Panc1 (cell line): ENCODE results near the gene LCN6. TPM values are rescaled to one million over a fixed set of nuclear protein-coding genes. Genes with fewer than 3 reads are reported as not detected.

ENCODE experiments used
- ATAC-seq: fragments of 200-7000 bp; cut with Tn5 transposase; 2 replicates; pipeline ENCODE4 v1.9.1; 2020; ENCODE audit warnings: mild to moderate bottlenecking, moderate library complexity
- BruUV-seq: library from RNA; stranded (reverse); fragments of 400-500 nt; replicated peaks from 2 replicates; lab custom pipeline; 2021; lab: Mats Ljungman, UMichigan
- CTCF ChIA-PET: fragments of 300-600 bp; sonication (Branson Sonifier 250); formaldehyde crosslinking; loops from one replicate; lab custom pipeline; 2022; ENCODE audit warnings: antibody characterized with exemption; lab: Charles Lee
- POLR2A ChIA-PET: fragments of 300-600 bp; sonication (Branson Sonifier 250); formaldehyde crosslinking; loops from one replicate; lab custom pipeline; 2022; ENCODE audit warnings: antibody characterized with exemption; lab: Charles Lee
- DNase-seq: peaks from one replicate; pipeline ENCODE4 v3.0.0-alpha.2; 2010; ENCODE audit warnings: low read depth, low spot score
- H3K27ac ChIP-seq: 2 replicates; pipeline ENCODE4 v1.5.1; 2011; ENCODE audit warnings: mild to moderate bottlenecking, low read length, inconsistent platforms
- H3K27me3 ChIP-seq: fragments of 200-500 bp; sonication (Bioruptor generic); 2 replicates; pipeline ENCODE4 v1.6.0; 2014; ENCODE audit warnings: low read length, inconsistent platforms; ENCODE audit not compliant: control insufficient read depth, insufficient read depth
- H3K36me3 ChIP-seq: fragments of 200-500 bp; sonication (Bioruptor generic); 2 replicates; pipeline ENCODE4 v1.5.1; 2014; ENCODE audit warnings: inconsistent platforms, mild to moderate bottlenecking, low read length, moderate library complexity; ENCODE audit not compliant: control insufficient read depth, insufficient read depth
- H3K4me1 ChIP-seq: 2 replicates; pipeline ENCODE4 v1.5.1; 2011; ENCODE audit warnings: inconsistent platforms, mild to moderate bottlenecking, low read length, moderate library complexity; ENCODE audit not compliant: control insufficient read depth, insufficient read depth
- H3K4me3 ChIP-seq, 2 experiments: 2 replicates each; pipeline ENCODE4 v1.5.1; 2011 to 2012; ENCODE audit warnings: low read depth in 2 of 2, low read length in 2 of 2, mild to moderate bottlenecking in 2 of 2, inconsistent platforms in 1 of 2, moderate library complexity in 1 of 2
- H3K9me3 ChIP-seq: fragments of 200-500 bp; sonication (Bioruptor generic); 2 replicates; pipeline ENCODE4 v1.5.1; 2014; ENCODE audit warnings: low read depth, mild to moderate bottlenecking, inconsistent platforms, low read length, moderate library complexity; ENCODE audit not compliant: control insufficient read depth, insufficient read depth
- POLR2AphosphoS5 ChIP-seq: IDR thresholded peaks from 2 replicates; pipeline ENCODE4 v1.6.1; 2012; ENCODE audit warnings: mild to moderate bottlenecking, low read depth, low read length, moderate library complexity
- REST ChIP-seq, 2 experiments: IDR thresholded peaks; 2 replicates each; pipeline ENCODE4 v1.6.1; 2011 to 2012; ENCODE audit warnings: low read depth in 2 of 2, control low read depth in 1 of 2, low read length in 1 of 2, mild to moderate bottlenecking in 1 of 2, moderate library complexity in 1 of 2; ENCODE audit not compliant: insufficient read depth in 1 of 2
- SIN3A ChIP-seq: IDR thresholded peaks from 2 replicates; pipeline ENCODE4 v1.6.1; 2012; ENCODE audit warnings: low read depth, mild to moderate bottlenecking, low read length, moderate library complexity, borderline replicate concordance; ENCODE audit not compliant: insufficient read depth
- TCF7L2 ChIP-seq: IDR thresholded peaks from 2 replicates; pipeline ENCODE4 v1.6.1; 2011; ENCODE audit warnings: mild to moderate bottlenecking, low read depth, low read length, inconsistent platforms
- in situ Hi-C: cut with HindIII; loops from 2 replicates; pipeline ENCODE4 v1.10.0; 2016; ENCODE audit warnings: low sequenced_read_pairs, low pct_unique_long_range_greater_than_20kb
- intact Hi-C: fragments of 100-400 bp; cut with micrococcal nuclease; formaldehyde crosslinking; loops from one replicate; pipeline ENCODE4 v1.10.0; 2022; ENCODE audit not compliant: unreplicated experiment
- total RNA-seq: library from RNA; stranded (reverse); gene quantifications from one replicate; pipeline ENCODE4 v1.2.1, GENCODE V29; 2021; ENCODE audit not compliant: unreplicated experiment
- TF ChIP-seq, protein P1 (sequence below): fragments of 450-650 bp; IDR thresholded peaks from 2 replicates; pipeline ENCODE4 v1.5.1; 2017; ENCODE audit warnings: mild to moderate bottlenecking

Gene LCN6
- total RNA-seq, 1 experiment from 2014 or later = not detected

GRCh38 chr9:136700959-136701667 is 47.2 kb downstream of the LCN6 start:
- POLR2A ChIA-PET = no interaction called here
- intact Hi-C loops = no loop called here

GRCh38 chr9:136700304-136700703 is 48.0 kb downstream of the LCN6 start:
- TF ChIP-seq SIN3A = no peak
- TF ChIP-seq REST (IDR thresholded peaks at IDR 0.05; ENCODE audit: insufficient read depth in 1 of 2, low read depth in 2 of 2, low read length in 1 of 2) = no peak
- TF ChIP-seq, protein P1, sequence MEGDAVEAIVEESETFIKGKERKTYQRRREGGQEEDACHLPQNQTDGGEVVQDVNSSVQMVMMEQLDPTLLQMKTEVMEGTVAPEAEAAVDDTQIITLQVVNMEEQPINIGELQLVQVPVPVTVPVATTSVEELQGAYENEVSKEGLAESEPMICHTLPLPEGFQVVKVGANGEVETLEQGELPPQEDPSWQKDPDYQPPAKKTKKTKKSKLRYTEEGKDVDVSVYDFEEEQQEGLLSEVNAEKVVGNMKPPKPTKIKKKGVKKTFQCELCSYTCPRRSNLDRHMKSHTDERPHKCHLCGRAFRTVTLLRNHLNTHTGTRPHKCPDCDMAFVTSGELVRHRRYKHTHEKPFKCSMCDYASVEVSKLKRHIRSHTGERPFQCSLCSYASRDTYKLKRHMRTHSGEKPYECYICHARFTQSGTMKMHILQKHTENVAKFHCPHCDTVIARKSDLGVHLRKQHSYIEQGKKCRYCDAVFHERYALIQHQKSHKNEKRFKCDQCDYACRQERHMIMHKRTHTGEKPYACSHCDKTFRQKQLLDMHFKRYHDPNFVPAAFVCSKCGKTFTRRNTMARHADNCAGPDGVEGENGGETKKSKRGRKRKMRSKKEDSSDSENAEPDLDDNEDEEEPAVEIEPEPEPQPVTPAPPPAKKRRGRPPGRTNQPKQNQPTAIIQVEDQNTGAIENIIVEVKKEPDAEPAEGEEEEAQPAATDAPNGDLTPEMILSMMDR = no peak
- no peak for TF ChIP-seq POLR2AphosphoS5
- TF ChIP-seq TCF7L2 = no peak
- no TSS peak for BruUV-seq
- Histone ChIP-seq H3K4me3 (no peak overlapping the region), H3K27ac (no peak overlapping the region), H3K4me1 (peaks cover 17% of the 10 kb centered on the region), H3K9me3 (no peaks in the 10 kb centered on the region), H3K36me3 (no peaks in the 10 kb centered on the region), H3K27me3 (no peaks in the 10 kb centered on the region)
- ChIA-PET CTCF (interaction anchor here (0.6 to 0.7 kb wide), 2 partner anchors 201 to 586 kb away, joined by 3 to 5 read pairs; no protein-coding TSS in a partner anchor), POLR2A (no interaction called here)
- in situ Hi-C loops (no loop called here), intact Hi-C loops (no loop called here)
- ATAC-seq (no peak), DNase-seq (no peak)

More at GRCh38 chr9:136700959-136701667, 47.2 kb downstream of the LCN6 start:
- no peak overlapping the region for H3K4me3 ChIP-seq
- no peaks in the 10 kb centered on the region for H3K9me3 ChIP-seq
- no peaks in the 10 kb centered on the region for H3K27me3 ChIP-seq
- CTCF ChIA-PET = no interaction called here
- peaks cover 9% of the 10 kb centered on the region for H3K4me1 ChIP-seq
- no peak overlapping the region for H3K27ac ChIP-seq
- in situ Hi-C loops = no loop called here
- no peak for TF ChIP-seq SIN3A
- TF ChIP-seq POLR2AphosphoS5 = no peak
- TF ChIP-seq TCF7L2 = no peak
- TF ChIP-seq REST (IDR thresholded peaks at IDR 0.05; ENCODE audit: insufficient read depth in 1 of 2, low read depth in 2 of 2, low read length in 1 of 2) = no peak
- TF ChIP-seq, protein P1 = no peak
- DNase-seq (no peak), ATAC-seq (no peak)
- no TSS peak for BruUV-seq
- no peaks in the 10 kb centered on the region for H3K36me3 ChIP-seq
